ENCODE results near the gene CLK1.

CLK1 gene

DNA sequence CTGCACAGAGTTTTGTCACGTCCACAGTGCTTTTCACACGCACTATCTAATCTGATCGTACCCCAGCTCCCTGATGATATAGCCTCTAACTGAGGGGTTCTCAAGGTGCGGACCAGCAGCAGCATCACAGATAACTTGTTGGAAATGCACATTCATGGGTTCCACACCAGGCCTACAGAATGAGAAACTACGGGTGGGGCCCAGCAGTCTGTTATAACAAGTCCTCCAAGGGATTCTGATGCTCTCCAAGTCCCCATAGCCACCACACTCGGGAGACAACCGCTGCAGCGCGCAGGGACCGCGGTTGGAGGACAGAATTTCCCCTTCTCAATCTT lies 53.5 kb downstream of the CLK1 start:
- DNase-seq: no peak

DNA sequence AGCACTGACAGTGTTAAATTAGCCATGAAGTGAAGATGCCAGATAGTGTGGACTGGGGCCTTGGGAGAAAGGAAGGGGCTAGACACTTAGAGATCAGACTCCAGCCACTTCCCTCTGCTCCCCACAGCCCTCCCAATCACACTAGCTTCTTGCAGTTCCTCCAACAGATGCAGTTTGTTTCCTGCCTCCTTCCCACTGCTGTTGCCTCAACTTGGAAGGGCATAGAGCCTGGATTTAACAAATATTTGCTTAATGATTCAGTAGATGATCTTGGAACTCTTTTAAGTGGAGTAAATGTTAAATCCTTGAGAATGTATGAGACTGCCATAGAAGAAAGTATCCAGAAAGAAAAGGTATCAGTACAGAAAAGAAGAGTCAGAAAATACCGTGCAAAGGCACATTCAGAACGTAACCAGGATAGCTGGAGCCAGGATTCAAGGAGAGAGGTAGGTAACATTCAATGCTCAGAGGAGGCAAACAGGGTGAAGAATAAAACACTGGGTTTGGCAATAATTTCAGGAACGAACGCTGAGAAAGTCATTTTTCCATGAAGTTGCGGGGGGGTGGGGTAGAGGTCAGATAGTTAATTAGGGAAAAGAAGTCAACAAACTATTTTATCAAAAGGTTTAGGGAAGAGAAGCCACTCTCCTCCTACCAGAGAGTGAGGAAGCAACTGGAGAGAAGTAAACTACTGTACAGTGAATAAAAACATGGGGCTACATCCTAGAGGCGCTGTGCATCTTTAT lies 54.0 kb downstream of the CLK1 start:
- DNase-seq: no peak

DNA sequence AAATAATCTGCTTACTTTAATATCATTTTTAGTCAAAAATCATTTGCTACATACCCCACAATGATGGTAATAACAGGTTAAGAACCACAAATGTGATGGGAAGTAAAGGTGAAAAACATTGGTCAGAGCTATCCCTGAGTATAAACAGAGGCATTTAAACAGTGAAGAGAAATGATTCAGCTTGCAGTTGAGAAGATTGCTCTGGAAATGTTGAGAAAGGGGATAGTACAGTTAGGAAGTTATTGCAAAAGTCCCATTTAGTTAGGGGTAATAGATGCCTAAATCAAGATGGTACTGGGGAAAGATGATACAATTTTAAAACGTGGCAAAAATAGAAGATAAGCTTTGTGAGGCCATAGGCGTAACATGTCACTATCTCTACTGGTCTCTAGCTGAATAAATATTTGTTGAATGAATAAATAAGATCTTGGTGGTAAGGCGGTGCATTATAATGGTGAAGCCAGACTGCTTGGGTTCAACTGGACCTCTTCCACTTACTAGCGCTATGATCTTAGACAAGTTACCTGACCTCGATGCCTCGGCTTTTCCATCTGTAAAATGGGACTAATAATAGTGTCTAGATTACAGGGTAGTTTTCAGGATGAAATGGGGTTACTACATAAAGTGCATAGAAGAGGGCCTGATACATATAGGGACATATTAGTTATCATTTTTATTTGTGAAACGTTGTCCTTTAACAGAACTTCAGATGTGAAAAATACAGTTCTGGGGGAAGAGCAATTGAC lies 54.8 kb downstream of the CLK1 start:
- DNase-seq: no peak
